UCSD-AML1 (cell line): Measurements from ENCODE around the gene CNPPD1.

Experiments
- DNase-seq: peaks from one replicate; lab custom pipeline; 2025; ENCODE audit not compliant: unreplicated experiment; lab: John Stamatoyannopoulos, UW

CNPPD1 gene

GRCh38 chr2:219181531-219181930 is 4.8 kb upstream of the CNPPD1 start:
- no peak for DNase-seq

GRCh38 chr2:219180961-219181360 is 4.2 kb upstream of the CNPPD1 start:
- DNase-seq = no peak

- no peak for DNase-seq
These were observed 3.1 kb upstream of the CNPPD1 start for GRCh38 chr2:219179601-219180465.

- DNase-seq = peak; percentile 66
These were observed 1.9 kb upstream of the CNPPD1 start for GRCh38 chr2:219178377-219179175.

- DNase-seq = peak; percentile 90
These were observed 1.0 kb upstream of the CNPPD1 start, which contains the start of gene RETREG2 for GRCh38 chr2:219177552-219178376. Gene RETREG2, plus strand, starts transcription at chr2:219178275. Its CDS starts 78 bp downstream, at chr2:219178353.

GRCh38 chr2:219175928-219176817 is 552 bp downstream of the CNPPD1 start:
- DNase-seq = peak; percentile 74

GRCh38 chr2:219175486-219175885 is 1.2 kb downstream of the CNPPD1 start:
- no peak for DNase-seq

GRCh38 chr2:219174801-219175200 is 1.9 kb downstream of the CNPPD1 start:
- no peak for DNase-seq

- no peak for DNase-seq
These were observed 2.6 kb downstream of the CNPPD1 start for GRCh38 chr2:219174146-219174545.

GRCh38 chr2:219173176-219173575 is 3.5 kb downstream of the CNPPD1 start:
- DNase-seq = no peak

- no peak for DNase-seq
These were observed 4.2 kb downstream of the CNPPD1 start for GRCh38 chr2:219172231-219173154.

- DNase-seq = peak; percentile 27
These were observed 5.5 kb downstream of the CNPPD1 start for GRCh38 chr2:219171231-219171651.

GRCh38 chr2:219169930-219170654 is 6.6 kb downstream of the CNPPD1 start, which contains the start of gene SLC23A3:
Gene SLC23A3, minus strand, starts transcription at chr2:219170029. Its CDS starts 45 bp downstream, at chr2:219169984.
- DNase-seq = no peak

- DNase-seq = no peak
These were observed 7.8 kb downstream of the CNPPD1 start for GRCh38 chr2:219168932-219169331.

GRCh38 chr2:219168526-219168925 is 8.2 kb downstream of the CNPPD1 start:
- no peak for DNase-seq

- no peak for DNase-seq
These were observed 8.7 kb downstream of the CNPPD1 start for GRCh38 chr2:219167997-219168396.

GRCh38 chr2:219165058-219165911 is 11.4 kb downstream of the CNPPD1 start:
- no peak for DNase-seq
